Measurements from ENCODE around the gene ARHGEF12.

GRCh38 chr11:120400564-120401364, 64.6 kb downstream of the ARHGEF12 start:
- TF ChIP-seq CTCF (IDR thresholded peaks at IDR 0.05) (no peak), POLR2A (IDR thresholded peaks at IDR 0.05) (no peak)

Data from thyroid gland (tissue), 4 donors.